ENCODE measurements around the gene RFNG.
"Not testable (repeated sequence)": the region's sequence is repeated elsewhere in the genome, so short reads cannot be mapped to it uniquely, and the experiment has no call there.

Gene RFNG

GRCh38 chr17:82046903-82047302 is 4.7 kb downstream of the RFNG start:
- no peak for DNase-seq (ENCODE audit: low read depth in 2 of 3, low spot score in 2 of 3)

- DNase-seq (ENCODE audit: low read depth in 2 of 3, low spot score in 2 of 3): no peak
These were observed 5.6 kb downstream of the RFNG start for GRCh38 chr17:82045936-82046484.

GRCh38 chr17:82043507-82043906 is 8.1 kb downstream of the RFNG start:
- no peak for DNase-seq (ENCODE audit: low read depth in 2 of 3, low spot score in 2 of 3)

DNA sequence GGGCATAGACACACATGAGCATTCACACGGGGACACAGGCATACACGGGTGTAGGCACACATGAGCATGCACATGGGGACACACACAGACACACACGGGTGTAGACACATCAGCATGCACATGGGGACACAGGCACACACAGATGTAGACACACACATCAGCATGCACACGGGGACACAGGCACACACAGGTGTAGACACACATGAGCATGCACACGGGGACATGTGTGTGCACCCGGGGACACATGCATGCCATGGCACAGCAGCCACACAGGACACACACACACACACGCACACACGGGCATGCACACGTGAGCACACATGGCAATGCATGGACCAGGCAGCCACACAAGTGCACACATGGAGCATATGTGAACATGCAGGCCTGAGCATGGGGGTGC is 9.0 kb downstream of the RFNG start:
- DNase-seq (ENCODE audit: low read depth in 2 of 3, low spot score in 2 of 3): no peak

- no peak for DNase-seq (ENCODE audit: low read depth in 2 of 3, low spot score in 2 of 3)
These were observed 10.3 kb downstream of the RFNG start for GRCh38 chr17:82041144-82041814.

- DNase-seq (ENCODE audit: low read depth in 2 of 3, low spot score in 2 of 3): no peak
These were observed 11.8 kb downstream of the RFNG start for GRCh38 chr17:82039695-82040299.

GRCh38 chr17:82038796-82039409 is 12.7 kb downstream of the RFNG start:
- not testable (repeated sequence) for DNase-seq (ENCODE audit: low read depth in 2 of 3, low spot score in 2 of 3)

GRCh38 chr17:82037889-82038195 is 13.8 kb downstream of the RFNG start:
- no peak for DNase-seq (ENCODE audit: low read depth in 2 of 3, low spot score in 2 of 3)

- DNase-seq (ENCODE audit: low read depth in 2 of 3, low spot score in 2 of 3): peak; percentile 82 to 93 (median 88)
These were observed 14.3 kb downstream of the RFNG start, which contains the start of gene DCXR for GRCh38 chr17:82037092-82037888. Gene DCXR (minus strand): TSS chr17:82037697. CDS start chr17:82037682, 15 bp downstream.

- no peak for DNase-seq (ENCODE audit: low read depth in 2 of 3, low spot score in 2 of 3)
These were observed 14.9 kb downstream of the RFNG start for GRCh38 chr17:82036634-82037091.

DNA sequence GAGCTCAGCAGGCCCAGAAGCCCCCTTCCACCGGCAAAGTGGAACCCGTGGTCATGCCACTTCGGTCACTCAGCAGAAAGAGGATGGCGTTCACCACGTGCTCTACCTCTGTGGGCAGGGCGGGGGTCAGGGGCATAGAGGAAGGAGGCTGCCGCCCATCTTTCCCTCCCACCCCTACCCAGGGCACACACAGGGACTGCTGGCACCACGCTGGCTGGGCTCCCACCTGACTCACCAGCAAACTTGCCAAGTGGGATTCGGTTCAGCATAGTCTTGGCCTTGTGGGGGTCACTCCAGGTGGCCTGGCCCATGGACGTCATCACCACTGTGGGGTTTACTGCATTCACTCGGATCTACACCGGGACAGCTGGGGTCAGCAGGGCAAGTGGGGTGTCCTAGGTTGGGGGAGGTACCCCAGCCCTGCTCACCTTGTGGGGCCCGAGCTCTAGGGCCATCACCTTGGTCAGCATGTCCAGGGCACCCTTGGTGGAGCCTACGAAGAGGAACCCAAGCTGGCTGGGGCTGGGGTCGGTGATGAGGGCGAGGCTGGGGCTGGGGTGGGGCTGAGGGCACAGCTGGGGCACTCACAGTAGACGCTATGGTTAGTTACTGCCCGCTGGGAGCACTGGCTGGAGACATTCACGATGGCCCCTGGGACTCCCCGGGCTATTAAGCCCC is 15.5 kb downstream of the RFNG start:
- DNase-seq (ENCODE audit: low read depth in 2 of 3, low spot score in 2 of 3): no peak

DNA sequence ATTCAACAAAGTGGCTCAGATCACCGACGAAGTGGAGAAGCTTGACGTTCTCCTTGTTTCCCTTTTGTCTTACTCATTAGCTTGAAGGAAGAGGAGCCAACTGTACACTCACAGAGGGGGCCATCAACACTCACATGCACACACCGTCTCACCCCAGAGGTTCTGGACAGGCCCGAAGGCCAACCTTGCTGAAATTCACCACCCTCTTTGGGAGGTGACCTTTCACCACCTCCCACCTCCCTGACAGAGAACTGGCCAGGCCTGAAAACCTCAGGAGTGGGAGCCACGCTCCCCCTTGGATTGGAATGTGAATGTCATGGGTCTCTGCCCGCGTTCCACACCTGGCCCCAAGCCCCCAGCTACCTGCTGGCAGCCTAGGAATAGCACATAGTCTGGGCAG is 16.1 kb downstream of the RFNG start:
- DNase-seq (ENCODE audit: low read depth in 2 of 3, low spot score in 2 of 3): no peak

DNA sequence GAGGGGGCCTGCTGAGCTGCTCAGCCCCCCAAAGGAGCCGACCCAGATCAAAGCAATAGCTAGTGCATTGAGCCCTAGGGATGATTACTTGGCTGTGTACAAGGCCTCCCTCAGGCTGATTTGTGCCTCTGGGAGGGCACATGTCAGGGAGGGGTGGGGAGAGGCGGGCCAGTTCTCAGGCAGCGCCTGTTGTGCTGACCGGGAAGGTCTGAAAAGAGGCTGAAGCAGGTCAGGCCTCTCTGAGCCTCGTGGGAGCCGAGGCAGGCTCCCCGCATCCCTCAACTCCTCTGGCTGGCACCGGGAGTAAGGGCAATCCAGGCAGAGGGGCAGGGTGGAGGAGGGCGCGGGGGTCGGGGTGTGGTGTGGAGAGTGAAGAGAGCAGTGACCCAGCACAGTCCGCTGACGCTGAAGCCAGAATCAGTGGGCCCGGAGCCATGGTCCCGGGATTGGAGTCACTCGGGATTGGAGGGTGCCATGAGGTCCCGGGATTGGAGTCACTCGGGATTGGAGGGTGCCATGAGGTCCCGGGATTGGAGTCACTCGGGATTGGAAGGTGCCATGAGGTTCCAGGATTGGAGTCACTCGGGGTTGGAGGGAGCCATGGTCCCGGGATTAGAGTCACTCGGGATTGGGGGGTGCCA is 17.1 kb downstream of the RFNG start:
- DNase-seq (ENCODE audit: low read depth in 2 of 3, low spot score in 2 of 3): no peak

GRCh38 chr17:82033359-82034085 is 18.1 kb downstream of the RFNG start:
- DNase-seq (ENCODE audit: low read depth in 2 of 3, low spot score in 2 of 3): no peak

DNA sequence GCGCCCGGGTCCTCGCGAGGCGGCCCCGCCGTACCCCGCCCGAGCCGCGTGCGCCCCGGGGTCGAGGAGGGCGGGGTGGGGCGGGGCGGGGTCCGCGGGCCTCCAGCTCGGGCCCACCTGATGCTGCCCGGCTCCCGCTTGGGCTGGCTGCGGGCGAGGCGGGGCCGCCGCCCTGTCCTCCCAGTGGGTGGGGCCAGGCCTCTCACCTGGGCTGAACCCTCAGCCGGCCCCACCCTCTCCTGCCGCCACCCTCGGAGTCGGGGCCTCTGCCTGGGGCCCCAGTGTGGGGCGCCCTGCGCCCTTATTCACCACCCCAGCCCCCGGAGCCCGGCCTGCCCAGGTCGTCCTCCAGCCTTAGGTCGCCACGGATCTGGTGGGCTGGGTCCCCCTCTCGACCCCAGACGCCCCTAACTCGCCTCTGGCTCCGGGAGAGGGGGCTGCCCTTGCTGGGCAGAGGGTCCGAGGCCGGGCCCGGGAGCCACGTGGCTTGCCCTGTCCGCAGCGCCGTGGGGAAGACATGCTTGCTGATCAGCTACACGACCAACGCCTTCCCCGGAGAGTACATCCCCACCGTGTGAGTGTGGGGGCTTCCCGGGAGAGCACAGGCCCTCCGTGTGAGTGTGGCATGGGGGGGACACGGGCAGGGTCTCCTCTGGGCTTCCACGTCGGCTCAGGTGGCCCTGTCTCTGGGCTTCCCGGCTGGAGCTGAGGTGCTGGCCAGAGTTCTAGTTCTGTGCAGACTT is 19.6 kb downstream of the RFNG start:
- no peak for DNase-seq (ENCODE audit: low read depth in 2 of 3, low spot score in 2 of 3)

- no peak for DNase-seq (ENCODE audit: low read depth in 2 of 3, low spot score in 2 of 3)
These were observed 20.2 kb downstream of the RFNG start, which contains the start of gene RAC3 for GRCh38 chr17:82031303-82031884. Gene RAC3 (plus strand): TSS chr17:82031678. CDS start chr17:82031762, 84 bp downstream.

DNA sequence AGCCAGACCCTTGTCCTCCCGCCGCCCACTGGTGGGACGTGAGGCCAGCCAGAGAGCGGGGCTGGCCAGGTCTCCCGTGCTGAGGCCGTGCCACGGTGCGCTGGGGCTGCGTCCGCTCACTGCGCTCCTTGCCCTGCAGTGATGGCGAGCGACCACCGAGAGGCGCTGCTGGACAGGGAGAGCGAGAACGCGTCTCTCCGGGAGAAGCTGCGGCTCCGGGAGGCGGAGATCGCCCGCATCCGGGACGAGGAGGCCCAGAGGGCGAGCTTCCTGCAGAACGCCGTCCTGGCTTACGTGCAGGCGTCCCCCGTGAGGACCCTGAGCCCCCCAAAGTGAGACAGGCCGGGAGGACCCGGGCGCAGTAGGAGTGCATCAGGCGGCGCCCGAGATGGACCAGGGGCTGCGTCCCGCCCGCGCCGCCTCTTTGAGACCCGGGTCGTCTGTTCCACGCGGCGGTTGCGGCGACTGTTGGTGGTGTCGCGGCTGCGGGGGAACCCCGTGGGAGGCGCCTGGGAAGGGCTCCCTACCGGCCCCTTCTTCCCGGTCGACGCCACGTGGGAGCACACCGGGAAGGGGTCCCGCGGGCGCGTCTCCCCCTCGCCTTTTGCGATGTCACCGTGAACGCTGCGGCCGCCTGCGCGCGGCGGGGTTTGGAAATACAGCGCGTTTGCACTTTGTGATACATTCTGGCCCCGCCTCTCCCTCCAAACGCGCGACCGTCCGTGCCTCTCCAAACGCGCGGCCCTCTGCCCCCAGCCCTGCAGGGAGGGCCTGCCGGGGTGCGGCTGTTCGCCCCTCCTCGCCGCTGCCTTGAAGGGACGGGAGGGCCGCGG is 20.9 kb downstream of the RFNG start:
- DNase-seq (ENCODE audit: low read depth in 2 of 3, low spot score in 2 of 3): peak; percentile 61 to 62 (median 62)

Measured in activated CD8-positive, alpha-beta memory T cell treated with anti-CD3 and anti-CD28 coated beads for 48 hours (primary cell).